ENCODE measurements around the gene CCDC85C. TPM values are rescaled to one million over a fixed set of nuclear protein-coding genes. Genes with fewer than 3 reads are reported as not detected.

Gene CCDC85C
- total RNA-seq, 2 experiments from 2014 or later, result 10.2 to 11.7 TPM

GRCh38 chr14:99575043-99576023 is 28.7 kb downstream of the CCDC85C start:
- Mint-ChIP-seq H3K27me3 (no peaks in the 10 kb centered on the region), H3K4me1 (no peaks in the 10 kb centered on the region), H3K36me3 (ENCODE audit: low read depth) (no peaks in the 10 kb centered on the region), H3K4me3 (no peak overlapping the region), H3K27ac (no peak overlapping the region), H3K9me3 (no peaks in the 10 kb centered on the region)
- DNase-seq, result no peak
- CTCF ChIA-PET, result interaction anchor here (1.0 kb wide), 1 partner anchor 53 kb away, joined by 5 read pairs; no protein-coding TSS in a partner anchor
- POLR2A ChIA-PET, result no interaction called here

- no peaks in the 10 kb centered on the region for H3K27me3 Mint-ChIP-seq
- POLR2A ChIA-PET, result no interaction called here
- CTCF ChIA-PET, result no interaction called here
Observed at GRCh38 chr14:99574099-99574880, 29.7 kb downstream of the CCDC85C start.

GRCh38 chr14:99573436-99574098 is 30.4 kb downstream of the CCDC85C start:
- ChIA-PET CTCF (no interaction called here), POLR2A (no interaction called here)
- no peak for DNase-seq
- Mint-ChIP-seq H3K9me3 (no peaks in the 10 kb centered on the region), H3K4me3 (no peak overlapping the region), H3K27ac (no peak overlapping the region), H3K36me3 (ENCODE audit: low read depth) (no peaks in the 10 kb centered on the region), H3K4me1 (no peaks in the 10 kb centered on the region), H3K27me3 (no peaks in the 10 kb centered on the region)

More at GRCh38 chr14:99574099-99574880, 29.7 kb downstream of the CCDC85C start:
- DNase-seq, result no peak
- no peaks in the 10 kb centered on the region for H3K4me1 Mint-ChIP-seq
- H3K9me3 Mint-ChIP-seq, result no peaks in the 10 kb centered on the region
- no peak overlapping the region for H3K4me3 Mint-ChIP-seq
- no peaks in the 10 kb centered on the region for H3K36me3 Mint-ChIP-seq (ENCODE audit: low read depth)
- H3K27ac Mint-ChIP-seq, result no peak overlapping the region

- H3K36me3 Mint-ChIP-seq (ENCODE audit: low read depth), result no peaks in the 10 kb centered on the region
- no peak for DNase-seq
- no peaks in the 10 kb centered on the region for H3K4me1 Mint-ChIP-seq
- H3K27me3 Mint-ChIP-seq, result no peaks in the 10 kb centered on the region
- no peaks in the 10 kb centered on the region for H3K9me3 Mint-ChIP-seq
- H3K4me3 Mint-ChIP-seq, result no peak overlapping the region
- ChIA-PET POLR2A (no interaction called here), CTCF (no interaction called here)
- no peak overlapping the region for H3K27ac Mint-ChIP-seq
Observed at GRCh38 chr14:99573000-99573330, 31.0 kb downstream of the CCDC85C start.

- H3K9me3 Mint-ChIP-seq, result no peaks in the 10 kb centered on the region
- POLR2A ChIA-PET, result no interaction called here
- DNase-seq, result no peak
- no peak overlapping the region for H3K4me3 Mint-ChIP-seq
- H3K27ac Mint-ChIP-seq, result no peak overlapping the region
- no peaks in the 10 kb centered on the region for H3K36me3 Mint-ChIP-seq (ENCODE audit: low read depth)
- no peaks in the 10 kb centered on the region for H3K4me1 Mint-ChIP-seq
- CTCF ChIA-PET, result no interaction called here
- no peaks in the 10 kb centered on the region for H3K27me3 Mint-ChIP-seq
Observed at GRCh38 chr14:99572173-99572999, 31.6 kb downstream of the CCDC85C start.

- POLR2A ChIA-PET, result no interaction called here
- CTCF ChIA-PET, result no interaction called here
- no peak overlapping the region for H3K4me3 Mint-ChIP-seq
Observed at GRCh38 chr14:99571303-99571986, 32.6 kb downstream of the CCDC85C start.

GRCh38 chr14:99570544-99571302 is 33.3 kb downstream of the CCDC85C start:
- POLR2A ChIA-PET, result no interaction called here
- Mint-ChIP-seq H3K27ac (no peak overlapping the region), H3K36me3 (ENCODE audit: low read depth) (no peaks in the 10 kb centered on the region), H3K27me3 (no peaks in the 10 kb centered on the region), H3K4me3 (no peak overlapping the region), H3K4me1 (no peaks in the 10 kb centered on the region), H3K9me3 (no peaks in the 10 kb centered on the region)
- CTCF ChIA-PET, result no interaction called here
- DNase-seq, result no peak

More at GRCh38 chr14:99571303-99571986, 32.6 kb downstream of the CCDC85C start:
- Mint-ChIP-seq H3K36me3 (ENCODE audit: low read depth) (no peaks in the 10 kb centered on the region), H3K27ac (no peak overlapping the region), H3K27me3 (no peaks in the 10 kb centered on the region), H3K9me3 (no peaks in the 10 kb centered on the region), H3K4me1 (no peaks in the 10 kb centered on the region)
- DNase-seq, result no peak

- Mint-ChIP-seq H3K27me3 (no peaks in the 10 kb centered on the region), H3K9me3 (no peaks in the 10 kb centered on the region), H3K27ac (no peak overlapping the region), H3K4me1 (no peaks in the 10 kb centered on the region), H3K4me3 (no peak overlapping the region), H3K36me3 (ENCODE audit: low read depth) (no peaks in the 10 kb centered on the region)
- no peak for DNase-seq
- CTCF ChIA-PET, result no interaction called here
- POLR2A ChIA-PET, result no interaction called here
Observed at GRCh38 chr14:99569725-99570543, 34.1 kb downstream of the CCDC85C start.

GRCh38 chr14:99568567-99569560 is 35.1 kb downstream of the CCDC85C start:
- Mint-ChIP-seq H3K9me3 (no peaks in the 10 kb centered on the region), H3K27ac (no peak overlapping the region), H3K4me3 (no peak overlapping the region), H3K27me3 (no peaks in the 10 kb centered on the region), H3K4me1 (no peaks in the 10 kb centered on the region), H3K36me3 (ENCODE audit: low read depth) (no peaks in the 10 kb centered on the region)
- no peak for DNase-seq
- CTCF ChIA-PET, result no interaction called here
- POLR2A ChIA-PET, result no interaction called here

Data from activated CD4-positive, alpha-beta memory T cell treated with anti-CD3 and anti-CD28 coated beads, Interleukin-2, amount 10 ng/mL, durations not matched to agents 7 days and 5 days (primary cell).